Parathyroid adenoma (tissue), 2 donors: ENCODE data around the gene CPT2.

Experiments used
- H2AFZ ChIP-seq: fragments of 300-600 bp; sonication (generic); one replicate; pipeline ENCODE4 v1.7.0; 2017; ENCODE audit warnings: antibody characterized with exemption, mild to moderate bottlenecking
- H3K27ac ChIP-seq: fragments of 300-600 bp; sonication (generic); one replicate; pipeline ENCODE4 v1.7.0; 2017
- H3K27me3 ChIP-seq: fragments of 300-600 bp; sonication (generic); one replicate; pipeline ENCODE4 v1.7.0; 2017; ENCODE audit warnings: low read length; ENCODE audit not compliant: control insufficient read depth, insufficient read depth
- H3K36me3 ChIP-seq: fragments of 300-600 bp; sonication (generic); one replicate; pipeline ENCODE4 v1.7.0; 2017; ENCODE audit warnings: low read length; ENCODE audit not compliant: control insufficient read depth, insufficient read depth
- H3K4me1 ChIP-seq: fragments of 300-600 bp; sonication (generic); one replicate; pipeline ENCODE4 v1.7.0; 2017; ENCODE audit warnings: control low read depth
- H3K4me2 ChIP-seq: fragments of 300-600 bp; sonication (generic); one replicate; pipeline ENCODE4 v1.7.0; 2017; ENCODE audit warnings: low read length
- H3K4me3 ChIP-seq: fragments of 300-600 bp; sonication (generic); one replicate; pipeline ENCODE4 v1.7.0; 2017; ENCODE audit warnings: low read depth, low read length
- H3K79me2 ChIP-seq: fragments of 300-600 bp; sonication (generic); one replicate; pipeline ENCODE4 v1.7.0; 2017; ENCODE audit warnings: control low read depth
- H3K9ac ChIP-seq: fragments of 300-600 bp; sonication (generic); one replicate; pipeline ENCODE4 v1.7.0; 2017; ENCODE audit warnings: mild to moderate bottlenecking
- H3K9me3 ChIP-seq: fragments of 300-600 bp; sonication (generic); one replicate; pipeline ENCODE4 v1.7.0; 2017; ENCODE audit warnings: low read length; ENCODE audit not compliant: control insufficient read depth
- CTCF ChIP-seq: fragments of 300-600 bp; sonication (generic); IDR thresholded peaks from one replicate; pipeline ENCODE4 v1.7.0; 2017; ENCODE audit warnings: antibody characterized with exemption, mild to moderate bottlenecking
- donor health status: primary hyperparathyroidism.

Gene CPT2

GRCh38 chr1:53154859-53155438, 41.7 kb upstream of the CPT2 start:
- H3K9me3 ChIP-seq: no peaks in the 10 kb centered on the region
- no peak overlapping the region for H3K27ac ChIP-seq
- H3K27me3 ChIP-seq: no peaks in the 10 kb centered on the region
- H3K36me3 ChIP-seq: no peaks in the 10 kb centered on the region
- H2AFZ ChIP-seq: no peak overlapping the region
- no peak overlapping the region for H3K9ac ChIP-seq
- H3K4me2 ChIP-seq: no peak overlapping the region
- TF ChIP-seq CTCF: no peak
- no peaks in the 10 kb centered on the region for H3K4me1 ChIP-seq
- no peaks in the 10 kb centered on the region for H3K79me2 ChIP-seq
- no peak overlapping the region for H3K4me3 ChIP-seq

- no peaks in the 10 kb centered on the region for H3K9me3 ChIP-seq
- no peak for TF ChIP-seq CTCF
These were observed 41.1 kb upstream of the CPT2 start for GRCh38 chr1:53155534-53155933.

GRCh38 chr1:53155945-53156344, 40.7 kb upstream of the CPT2 start:
- no peaks in the 10 kb centered on the region for H3K27me3 ChIP-seq
- no peak overlapping the region for H3K9ac ChIP-seq
- no peaks in the 10 kb centered on the region for H3K4me1 ChIP-seq
- H3K9me3 ChIP-seq: no peaks in the 10 kb centered on the region
- H3K36me3 ChIP-seq: no peaks in the 10 kb centered on the region
- TF ChIP-seq CTCF: no peak
- no peaks in the 10 kb centered on the region for H3K79me2 ChIP-seq
- no peak overlapping the region for H3K27ac ChIP-seq
- H3K4me2 ChIP-seq: no peak overlapping the region
- no peak overlapping the region for H3K4me3 ChIP-seq
- no peak overlapping the region for H2AFZ ChIP-seq

More at GRCh38 chr1:53155534-53155933, 41.1 kb upstream of the CPT2 start:
- H3K4me3 ChIP-seq: no peak overlapping the region
- no peaks in the 10 kb centered on the region for H3K79me2 ChIP-seq
- H3K36me3 ChIP-seq: no peaks in the 10 kb centered on the region
- H3K27me3 ChIP-seq: no peaks in the 10 kb centered on the region
- no peak overlapping the region for H3K4me2 ChIP-seq
- no peaks in the 10 kb centered on the region for H3K4me1 ChIP-seq
- H3K9ac ChIP-seq: no peak overlapping the region
- H3K27ac ChIP-seq: no peak overlapping the region
- no peak overlapping the region for H2AFZ ChIP-seq

- no peak overlapping the region for H3K9ac ChIP-seq
- no peaks in the 10 kb centered on the region for H3K4me1 ChIP-seq
- TF ChIP-seq CTCF: no peak
These were observed 39.8 kb upstream of the CPT2 start for GRCh38 chr1:53156783-53157182.

GRCh38 chr1:53158900-53159299, 37.7 kb upstream of the CPT2 start:
- no peak for TF ChIP-seq CTCF
- H3K27ac ChIP-seq: no peak overlapping the region
- H3K9ac ChIP-seq: no peak overlapping the region

More at GRCh38 chr1:53156783-53157182, 39.8 kb upstream of the CPT2 start:
- no peak overlapping the region for H3K4me2 ChIP-seq
- H3K9me3 ChIP-seq: no peaks in the 10 kb centered on the region
- no peaks in the 10 kb centered on the region for H3K27me3 ChIP-seq
- H2AFZ ChIP-seq: no peak overlapping the region
- no peaks in the 10 kb centered on the region for H3K79me2 ChIP-seq
- H3K36me3 ChIP-seq: no peaks in the 10 kb centered on the region
- no peak overlapping the region for H3K4me3 ChIP-seq
- H3K27ac ChIP-seq: no peak overlapping the region

More at GRCh38 chr1:53158900-53159299, 37.7 kb upstream of the CPT2 start:
- Histone ChIP-seq H3K4me2 (no peak overlapping the region), H3K9me3 (no peaks in the 10 kb centered on the region), H3K36me3 (no peaks in the 10 kb centered on the region), H2AFZ (no peak overlapping the region), H3K79me2 (no peaks in the 10 kb centered on the region), H3K4me1 (no peaks in the 10 kb centered on the region), H3K4me3 (no peak overlapping the region), H3K27me3 (no peaks in the 10 kb centered on the region)
